Erythroblast (primary cell): Measurements from ENCODE around the gene SLC47A2.

ENCODE experiments used
- GATA1 ChIP-seq: IDR thresholded peaks from 2 replicates; pipeline ENCODE4 v1.6.1; 2011; ENCODE audit warnings: low read depth, mild to moderate bottlenecking, control low read depth, low read length, moderate library complexity
- POLR2A ChIP-seq: IDR thresholded peaks from 2 replicates; pipeline ENCODE4 v1.6.1; 2011; ENCODE audit warnings: mild to moderate bottlenecking, low read length

GRCh38 chr17:19762515-19762961 is 46.2 kb upstream of the SLC47A2 start:
- TF ChIP-seq POLR2A: no peak
- no peak for TF ChIP-seq GATA1
